Mucosa of rectum (tissue), 2 donors: Measurements from ENCODE around the gene DNM2.

Experiments
- H3K27ac ChIP-seq, 2 donors: one replicate each; pipeline ENCODE4 v1.7.0; 2013; ENCODE audit warnings: inconsistent platforms in 2 of 2, low read depth in 2 of 2, low read length in 2 of 2
- H3K27me3 ChIP-seq, 2 donors: one replicate each; pipeline ENCODE4 v1.7.0; 2013; ENCODE audit warnings: low read length in 2 of 2; ENCODE audit not compliant: control insufficient read depth in 2 of 2, insufficient read depth in 2 of 2
- H3K36me3 ChIP-seq, 2 donors: one replicate each; pipeline ENCODE4 v1.7.0; 2013; ENCODE audit warnings: low read length in 2 of 2; ENCODE audit not compliant: control insufficient read depth in 2 of 2, insufficient read depth in 2 of 2
- H3K4me1 ChIP-seq, 2 donors: one replicate each; pipeline ENCODE4 v1.7.0; 2013; ENCODE audit warnings: low read length in 2 of 2, mild to moderate bottlenecking in 1 of 2; ENCODE audit not compliant: control insufficient read depth in 2 of 2, insufficient read depth in 2 of 2
- H3K4me3 ChIP-seq, 2 donors: one replicate each; pipeline ENCODE4 v1.7.0; 2013; ENCODE audit warnings: low read length in 2 of 2
- H3K9ac ChIP-seq, 2 donors: one replicate each; pipeline ENCODE4 v1.7.0; 2013; ENCODE audit warnings: low read length in 2 of 2, low read depth in 1 of 2, mild to moderate bottlenecking in 1 of 2
- H3K9me3 ChIP-seq, 2 donors: one replicate each; pipeline ENCODE4 v1.7.0; 2013; ENCODE audit warnings: low read length in 2 of 2; ENCODE audit not compliant: control insufficient read depth in 2 of 2
- donor health status: healthy.
- donor health status: Normal muscosa, but diverticular disease.

DNM2 gene

DNA sequence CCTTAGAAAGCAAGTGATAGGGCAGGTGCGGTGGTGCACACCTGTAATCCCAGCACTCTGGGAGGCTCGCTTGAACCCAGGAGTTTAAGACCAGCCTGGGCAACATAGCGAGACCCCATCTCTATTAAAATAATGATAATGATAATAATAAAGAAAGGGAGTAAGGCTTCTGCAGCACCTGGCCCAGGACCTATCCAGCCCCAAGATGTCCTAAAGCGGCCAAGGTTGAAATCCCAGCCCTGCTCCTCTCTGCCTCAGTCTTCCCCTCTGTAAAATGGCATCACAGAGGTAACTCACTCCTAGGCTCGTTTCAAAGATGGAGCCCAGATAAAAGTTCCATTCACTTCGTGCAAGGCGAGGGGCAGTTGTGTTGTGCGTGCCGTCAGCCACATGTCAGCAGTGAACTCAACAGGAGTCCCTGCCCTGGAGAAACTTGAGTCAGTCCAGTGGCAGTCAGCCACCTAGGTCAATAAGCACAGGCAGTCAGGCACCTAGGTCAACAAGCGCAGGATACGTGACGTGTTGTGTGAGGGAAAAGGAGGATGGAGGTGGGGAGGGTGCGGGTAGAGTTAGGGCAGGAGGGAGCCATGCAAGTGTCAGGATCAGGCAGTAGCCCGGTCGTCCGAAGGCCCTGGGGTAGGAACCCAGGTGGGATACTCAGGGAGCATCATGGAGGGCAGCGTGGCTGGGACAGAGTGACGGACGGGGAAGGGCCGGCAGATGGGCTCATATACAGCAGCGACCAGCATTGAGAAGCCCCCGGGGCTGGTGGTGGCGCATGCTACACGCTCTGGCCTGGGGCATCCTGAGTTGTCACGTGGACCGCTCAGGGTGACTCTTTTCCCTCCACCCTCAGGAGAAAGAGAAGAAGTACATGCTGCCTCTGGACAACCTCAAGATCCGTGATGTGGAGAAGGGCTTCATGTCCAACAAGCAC, 101.5 kb downstream of the DNM2 start:
- Histone ChIP-seq H3K9ac (no peak overlapping the region), H3K4me3 (no peak overlapping the region), H3K9me3 (no peaks in the 10 kb centered on the region), H3K27me3 (no peaks in the 10 kb centered on the region), H3K27ac (no peak overlapping the region), H3K36me3 (peaks cover 57 to 71% of the 10 kb centered on the region in 2 donors), H3K4me1 (peaks cover 0 to 3% of the 10 kb centered on the region in 2 donors)

- H3K27ac ChIP-seq: no peak overlapping the region
- H3K4me1 ChIP-seq: peaks cover 0 to 3% of the 10 kb centered on the region in 2 donors
- H3K27me3 ChIP-seq: no peaks in the 10 kb centered on the region
- peaks cover 59 to 71% of the 10 kb centered on the region in 2 donors for H3K36me3 ChIP-seq
- no peak overlapping the region for H3K4me3 ChIP-seq
- no peaks in the 10 kb centered on the region for H3K9me3 ChIP-seq
- no peak overlapping the region for H3K9ac ChIP-seq
Measured at GRCh38 chr19:10820173-10820572, 102.3 kb downstream of the DNM2 start.

- Histone ChIP-seq H3K27me3 (no peaks in the 10 kb centered on the region), H3K36me3 (peaks cover 59 to 60% of the 10 kb centered on the region in 2 donors), H3K9ac (no peak overlapping the region), H3K27ac (no peak overlapping the region), H3K9me3 (no peaks in the 10 kb centered on the region), H3K4me1 (no peaks in the 10 kb centered on the region), H3K4me3 (no peak overlapping the region)
Measured at GRCh38 chr19:10823690-10824089, 105.8 kb downstream of the DNM2 start.

- Histone ChIP-seq H3K36me3 (peaks cover 57 to 58% of the 10 kb centered on the region in 2 donors), H3K9ac (no peak overlapping the region), H3K27me3 (no peaks in the 10 kb centered on the region), H3K9me3 (no peaks in the 10 kb centered on the region), H3K27ac (no peak overlapping the region), H3K4me1 (no peaks in the 10 kb centered on the region), H3K4me3 (no peak overlapping the region)
Measured at GRCh38 chr19:10826231-10826630, 108.4 kb downstream of the DNM2 start.

DNA sequence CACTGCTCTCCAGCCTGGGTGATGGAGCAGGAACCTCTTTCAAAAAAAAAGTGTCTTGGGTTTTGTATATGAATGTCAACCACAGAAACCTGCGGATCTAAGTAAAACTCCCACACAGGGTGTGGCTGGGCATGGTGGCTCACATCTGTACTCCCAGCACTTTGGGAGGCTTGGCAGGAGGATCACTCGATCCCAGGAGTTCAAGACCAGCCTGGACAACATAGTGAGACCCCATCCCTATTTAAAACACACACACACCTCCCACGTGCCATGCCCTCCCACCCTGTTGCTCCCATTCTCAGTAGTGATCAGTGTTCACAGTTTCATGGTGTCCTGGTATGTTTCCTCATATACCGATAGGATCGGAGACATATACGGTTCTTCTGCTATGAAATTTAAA, 109.0 kb downstream of the DNM2 start:
- Histone ChIP-seq H3K36me3 (peaks cover 54 to 58% of the 10 kb centered on the region in 2 donors), H3K9me3 (no peaks in the 10 kb centered on the region), H3K27me3 (no peaks in the 10 kb centered on the region), H3K4me1 (no peaks in the 10 kb centered on the region), H3K4me3 (no peak overlapping the region), H3K9ac (no peak overlapping the region), H3K27ac (no peak overlapping the region)

DNA sequence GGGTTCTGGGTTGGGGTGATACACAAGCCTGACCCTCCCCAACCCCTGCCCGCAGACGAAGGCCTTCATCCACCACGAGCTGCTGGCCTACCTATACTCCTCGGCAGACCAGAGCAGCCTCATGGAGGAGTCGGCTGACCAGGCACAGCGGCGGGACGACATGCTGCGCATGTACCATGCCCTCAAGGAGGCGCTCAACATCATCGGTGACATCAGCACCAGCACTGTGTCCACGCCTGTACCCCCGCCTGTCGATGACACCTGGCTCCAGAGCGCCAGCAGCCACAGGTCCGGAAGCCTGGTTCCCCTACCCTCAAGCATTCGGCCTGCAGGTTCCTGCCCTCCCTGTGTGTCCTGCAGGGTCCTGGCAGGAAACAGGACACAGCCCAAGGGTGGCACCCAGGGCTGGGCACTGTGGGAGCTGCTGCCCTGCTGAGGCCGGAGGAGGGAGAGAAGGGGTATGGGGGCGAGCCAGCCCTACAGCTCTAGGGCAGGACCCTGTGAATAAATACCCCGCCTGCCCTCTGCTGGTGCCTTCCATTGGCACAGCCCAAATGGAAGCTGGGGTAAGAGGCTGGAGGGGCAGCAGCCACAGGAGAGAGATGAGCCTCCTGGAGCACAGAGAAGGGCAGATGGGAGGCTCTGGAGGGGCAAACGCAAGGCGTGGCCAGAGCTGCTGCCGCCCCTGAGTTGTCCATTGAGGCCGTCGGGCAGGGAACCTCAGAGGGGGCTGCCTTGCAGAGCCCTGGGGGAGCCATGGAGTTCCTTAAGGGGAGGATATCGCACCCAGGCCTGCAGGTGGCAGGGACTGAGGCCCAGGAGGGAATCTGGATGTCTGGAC, 111.3 kb downstream of the DNM2 start:
- no peak overlapping the region for H3K9ac ChIP-seq
- no peaks in the 10 kb centered on the region for H3K9me3 ChIP-seq
- H3K4me3 ChIP-seq: no peak overlapping the region
- no peaks in the 10 kb centered on the region for H3K4me1 ChIP-seq
- H3K36me3 ChIP-seq: peaks cover 57 to 66% of the 10 kb centered on the region in 2 donors
- no peak overlapping the region for H3K27ac ChIP-seq
- H3K27me3 ChIP-seq: no peaks in the 10 kb centered on the region

DNA sequence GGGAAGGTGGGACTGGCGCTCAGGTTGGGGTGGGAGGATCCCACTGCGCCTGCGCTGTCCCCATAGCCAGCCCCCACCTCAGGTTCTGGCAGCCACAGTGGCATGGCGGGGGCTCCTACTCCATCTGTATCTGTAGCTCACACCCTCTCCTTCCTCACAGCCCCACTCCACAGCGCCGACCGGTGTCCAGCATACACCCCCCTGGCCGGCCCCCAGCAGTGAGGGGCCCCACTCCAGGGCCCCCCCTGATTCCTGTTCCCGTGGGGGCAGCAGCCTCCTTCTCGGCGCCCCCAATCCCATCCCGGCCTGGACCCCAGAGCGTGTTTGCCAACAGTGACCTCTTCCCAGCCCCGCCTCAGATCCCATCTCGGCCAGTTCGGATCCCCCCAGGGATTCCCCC, 112.1 kb downstream of the DNM2 start:
- H3K27me3 ChIP-seq: no peaks in the 10 kb centered on the region
- peaks cover 0 to 2% of the 10 kb centered on the region in 2 donors for H3K4me1 ChIP-seq
- no peaks in the 10 kb centered on the region for H3K9me3 ChIP-seq
- peaks cover 49 to 58% of the 10 kb centered on the region in 2 donors for H3K36me3 ChIP-seq
- no peak overlapping the region for H3K9ac ChIP-seq
- no peak overlapping the region for H3K27ac ChIP-seq
- no peak overlapping the region for H3K4me3 ChIP-seq

- peaks cover 47 to 57% of the 10 kb centered on the region in 2 donors for H3K36me3 ChIP-seq
- H3K9me3 ChIP-seq: no peaks in the 10 kb centered on the region
- H3K27ac ChIP-seq: no peak overlapping the region
- H3K4me3 ChIP-seq: no peak overlapping the region
- H3K9ac ChIP-seq: no peak overlapping the region
- no peaks in the 10 kb centered on the region for H3K27me3 ChIP-seq
- H3K4me1 ChIP-seq: peaks cover 0 to 5% of the 10 kb centered on the region in 2 donors
Measured at GRCh38 chr19:10830370-10830769, 112.5 kb downstream of the DNM2 start.

GRCh38 chr19:10830931-10831779, 113.3 kb downstream of the DNM2 start:
- peaks cover 43 to 52% of the 10 kb centered on the region in 2 donors for H3K36me3 ChIP-seq
- no peaks in the 10 kb centered on the region for H3K9me3 ChIP-seq
- H3K4me1 ChIP-seq: peaks cover under 1 to 5% of the 10 kb centered on the region in 2 donors
- H3K27me3 ChIP-seq: no peaks in the 10 kb centered on the region
- H3K27ac ChIP-seq: no peak overlapping the region
- no peak overlapping the region for H3K9ac ChIP-seq
- no peak overlapping the region for H3K4me3 ChIP-seq
